Ovary (tissue), 9 donors: ENCODE results near the gene TOP2A. TPM values are rescaled to one million over a fixed set of nuclear protein-coding genes. Genes with fewer than 3 reads are reported as not detected.

Experiments used
- DNase-seq, 5 donors: peaks; one replicate each; pipeline ENCODE4 v3.0.0-alpha.2; 2019 to 2020
- H3K27ac ChIP-seq, 2 donors: fragments of 200-600 bp; one replicate each; pipeline versions ENCODE4 v1.5.1 to v1.8.0; 2019 to 2022
- H3K27me3 ChIP-seq: fragments of 200-600 bp; one replicate; pipeline ENCODE4 v1.8.0; 2022
- H3K36me3 ChIP-seq: fragments of 200-600 bp; sonication (generic); one replicate; pipeline ENCODE4 v1.5.1; 2019
- H3K4me1 ChIP-seq: one replicate; pipeline ENCODE4 v1.8.1; 2013; ENCODE audit warnings: mild to moderate bottlenecking, moderate library complexity; ENCODE audit not compliant: insufficient read depth
- H3K4me3 ChIP-seq: fragments of 200-600 bp; sonication (generic); one replicate; pipeline ENCODE4 v1.5.1; 2017
- H3K9me3 ChIP-seq, 2 donors: fragments of 200-600 bp in 1 of 2; sonication (generic) in 1 of 2; one replicate each; pipeline versions ENCODE4 v1.5.1 to v1.8.1; 2013 to 2019; ENCODE audit warnings: mild to moderate bottlenecking in 1 of 2, moderate library complexity in 1 of 2
- EP300 ChIP-seq: sonication (generic); formaldehyde crosslinking; IDR thresholded peaks from one replicate; pipeline ENCODE4 v1.6.1; 2017; ENCODE audit warnings: antibody characterized with exemption
- POLR2A ChIP-seq: fragments of 450-650 bp; IDR thresholded peaks from one replicate; pipeline ENCODE4 v1.6.1; 2017; ENCODE audit warnings: antibody characterized with exemption, mild to moderate bottlenecking, moderate library complexity
- WGBS, 3 donors: extraction: QIAGEN DNeasy Blood & Tissue Kit in 1 of 3; methylation state at CpG; one replicate each; pipeline versions ENCODE4 v1.1.5 to v1.1.7; 2013 to 2017; 5-methylcytosine and 5-hydroxymethylcytosine counted together
- intact Hi-C, 4 donors: fragments of 100-400 bp; cut with DNase I; formaldehyde crosslinking; loops; one replicate each; pipeline versions ENCODE4 v1.11.0 to v1.15.1; 2022 to 2023
- polyA plus RNA-seq, 2 donors: library from polyadenylated mRNA; stranded (reverse); fragments of 200-250 nt in 1 of 2; fragments of 350-450 nt in 1 of 2; fragmentation: Illumina TruSeq in 1 of 2; extraction: RNeasy Lipid Tissue Mini Kit (QIAGEN cat#74804) in 1 of 2; gene quantifications; one replicate each; pipeline ENCODE4 v1.2.3, GENCODE V29; 2013 to 2014
- total RNA-seq, 7 donors: library from RNA; depleted of rRNA in 2 of 7; stranded (reverse); fragments of >200 nt in 2 of 7; fragmentation: NEBNext Ultra II Directional in 3 of 7; extraction: Animal tissue kit (Norgen Biotek cat#: 25700) in 3 of 7; gene quantifications; one replicate each; pipeline versions ENCODE4 v1.1.0 to v1.2.4, GENCODE V29; 2016 to 2023
- TF ChIP-seq, protein P1 (sequence below), 3 donors: fragments of 450-650 bp in 2 of 3; fragments of 200-600 bp in 1 of 3; IDR thresholded peaks; one replicate each; pipeline versions ENCODE4 v1.5.1 to v1.8.0; 2016 to 2022; ENCODE audit warnings: antibody characterized with exemption in 3 of 3, mild to moderate bottlenecking in 1 of 3
- donor health status: DM: no; HTN: no; CAD: no; lungs with moderate emphysema.
- donor health status: DM: no; HTN: no; CAD: no.
- donor health status: Bipolar disorder and iron deficiency.
- donor health status: DM: yes; HTN: yes; CAD: no.
- donor health status: DM: no; HTN: no; CAD: no.
- donor health status: DM: yes; HTN: yes; CAD: no.

The TOP2A gene
- total and polyA plus RNA-seq, 9 donors, result 0.36 to 4.5 (median 1.2) TPM

DNA sequence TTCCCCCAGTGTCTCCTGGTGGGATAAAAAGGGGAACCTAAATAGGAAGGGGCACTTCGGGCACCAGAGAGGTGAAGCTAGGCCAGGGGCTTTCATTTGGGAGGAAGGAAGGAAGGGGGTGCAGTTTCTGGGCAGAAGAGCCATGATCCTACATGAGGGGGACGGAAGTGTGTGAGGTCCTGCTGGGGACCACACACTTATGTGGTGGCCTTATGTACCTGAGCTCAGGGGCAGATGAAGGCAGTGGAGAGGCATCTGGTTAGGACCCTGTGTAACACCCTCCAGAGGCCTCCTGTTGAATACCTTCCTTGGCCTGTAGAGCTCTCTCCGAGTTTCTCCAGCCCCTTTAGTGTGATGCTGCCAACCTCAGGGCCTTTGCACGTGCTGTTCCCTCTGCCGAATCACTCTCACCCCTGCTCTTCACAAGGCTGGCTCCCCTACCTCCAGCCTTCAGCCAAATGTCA is 46.7 kb upstream of the TOP2A start:
- 87 to 88% (median 87%) methylated on average over 5 of the region's 5 CpGs for WGBS, 3 donors
- TF ChIP-seq POLR2A, result no peak
- TF ChIP-seq EP300, result no peak
- TF ChIP-seq, protein P1, sequence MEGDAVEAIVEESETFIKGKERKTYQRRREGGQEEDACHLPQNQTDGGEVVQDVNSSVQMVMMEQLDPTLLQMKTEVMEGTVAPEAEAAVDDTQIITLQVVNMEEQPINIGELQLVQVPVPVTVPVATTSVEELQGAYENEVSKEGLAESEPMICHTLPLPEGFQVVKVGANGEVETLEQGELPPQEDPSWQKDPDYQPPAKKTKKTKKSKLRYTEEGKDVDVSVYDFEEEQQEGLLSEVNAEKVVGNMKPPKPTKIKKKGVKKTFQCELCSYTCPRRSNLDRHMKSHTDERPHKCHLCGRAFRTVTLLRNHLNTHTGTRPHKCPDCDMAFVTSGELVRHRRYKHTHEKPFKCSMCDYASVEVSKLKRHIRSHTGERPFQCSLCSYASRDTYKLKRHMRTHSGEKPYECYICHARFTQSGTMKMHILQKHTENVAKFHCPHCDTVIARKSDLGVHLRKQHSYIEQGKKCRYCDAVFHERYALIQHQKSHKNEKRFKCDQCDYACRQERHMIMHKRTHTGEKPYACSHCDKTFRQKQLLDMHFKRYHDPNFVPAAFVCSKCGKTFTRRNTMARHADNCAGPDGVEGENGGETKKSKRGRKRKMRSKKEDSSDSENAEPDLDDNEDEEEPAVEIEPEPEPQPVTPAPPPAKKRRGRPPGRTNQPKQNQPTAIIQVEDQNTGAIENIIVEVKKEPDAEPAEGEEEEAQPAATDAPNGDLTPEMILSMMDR (IDR thresholded peaks at IDR 0.05), result no peak
- peak overlapping the region in 1 of 2 donors; percentile 70 for H3K27ac ChIP-seq

DNA sequence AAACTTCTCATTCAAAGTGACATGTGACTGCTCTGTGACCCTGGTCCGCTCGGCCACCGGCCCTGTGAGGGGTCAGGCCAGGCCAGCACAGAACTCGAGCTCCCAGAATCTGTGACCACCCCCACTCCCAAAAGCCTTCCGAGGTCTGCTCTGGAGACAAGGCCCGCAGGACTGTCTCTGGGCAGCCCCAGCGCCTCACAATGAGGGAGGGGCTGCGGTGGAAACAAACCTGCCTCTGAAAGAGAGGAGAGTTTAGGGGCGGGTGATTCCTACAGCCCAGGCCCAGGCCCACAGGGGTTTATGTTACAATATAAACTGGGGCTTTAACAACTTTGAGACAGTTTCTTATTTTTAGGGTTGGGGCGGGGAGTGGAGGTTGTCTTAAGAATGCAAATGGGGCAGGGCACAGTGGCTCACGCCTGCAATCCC is 45.4 kb upstream of the TOP2A start:
- Histone ChIP-seq H3K9me3 (no peaks in the 10 kb centered on the region), H3K36me3 (no peaks in the 10 kb centered on the region), H3K4me3 (no peak overlapping the region), H3K4me1 (peaks cover 33% of the 10 kb centered on the region), H3K27me3 (no peaks in the 10 kb centered on the region), H3K27ac (peak overlapping the region; percentile 50 to 70)
- TF ChIP-seq EP300, result no peak
- no peak for TF ChIP-seq POLR2A
- TF ChIP-seq, protein P1 (IDR thresholded peaks at IDR 0.05), result no peak
- intact Hi-C loops, result no loop called here
- peak in 2 of 5 donors; percentile 45 to 57 for DNase-seq
- WGBS, 3 donors, result 19 to 25% (median 25%) methylated on average over 11 of the region's 11 CpGs

More for the DNA sequence above, 46.7 kb upstream of the TOP2A start:
- Histone ChIP-seq H3K36me3 (no peaks in the 10 kb centered on the region), H3K9me3 (no peaks in the 10 kb centered on the region), H3K4me1 (peaks cover 30% of the 10 kb centered on the region), H3K27me3 (no peaks in the 10 kb centered on the region), H3K4me3 (no peak overlapping the region)
- DNase-seq, result peak in 2 of 5 donors; percentile 24 to 31
- intact Hi-C loops, result no loop called here

DNA sequence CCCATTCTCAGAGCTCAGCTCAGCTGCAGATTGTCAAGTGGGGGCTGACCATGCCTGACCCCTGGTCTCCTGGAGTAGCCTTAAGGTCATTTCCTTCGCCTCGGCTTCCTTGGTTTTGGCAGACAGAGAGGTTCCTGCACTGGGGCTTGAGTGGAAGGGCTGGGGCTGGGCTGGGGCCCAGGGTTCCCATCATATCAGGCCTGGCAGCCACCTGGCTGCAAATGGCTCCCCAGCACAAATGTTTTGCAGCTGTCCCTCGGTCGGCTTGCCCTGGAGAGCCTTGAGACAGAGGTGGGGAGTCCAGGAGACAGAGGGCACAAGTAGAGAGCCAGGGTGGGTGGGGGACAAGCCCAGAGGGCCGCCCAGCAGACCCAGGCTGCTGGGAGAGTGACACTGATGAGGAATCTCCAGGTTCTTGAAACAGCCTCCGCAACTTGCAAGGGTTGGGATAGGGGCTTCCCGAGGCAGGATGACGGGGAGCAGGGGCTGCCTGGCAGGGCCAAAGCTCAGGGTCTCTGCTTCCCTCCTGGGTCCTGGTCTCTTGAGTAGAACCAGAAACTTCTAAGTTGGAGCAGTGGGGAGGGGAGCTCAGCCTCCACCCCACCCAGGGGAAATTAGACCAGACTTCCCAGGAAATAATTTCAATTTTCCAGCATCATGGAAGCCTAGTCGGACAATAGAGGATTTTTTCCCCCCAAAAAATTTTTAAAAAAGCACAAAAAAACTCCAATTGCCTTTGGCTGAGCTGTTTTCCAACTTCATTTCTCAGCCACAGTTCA is 44.8 kb upstream of the TOP2A start:
- TF ChIP-seq EP300 (no peak), POLR2A (no peak)
- TF ChIP-seq, protein P1 (IDR thresholded peaks at IDR 0.05), result no peak
- intact Hi-C loops, result no loop called here
- Histone ChIP-seq H3K4me1 (peaks cover 38% of the 10 kb centered on the region), H3K27me3 (no peaks in the 10 kb centered on the region), H3K9me3 (no peaks in the 10 kb centered on the region), H3K36me3 (no peaks in the 10 kb centered on the region), H3K4me3 (no peak overlapping the region), H3K27ac (peak overlapping the region; percentile 50 to 70)
- DNase-seq, result peak in 4 of 5 donors; percentile 53 to 75 (median 64)
- 25 to 32% (median 27%) methylated on average over 9 of the region's 9 CpGs for WGBS, 3 donors

DNA sequence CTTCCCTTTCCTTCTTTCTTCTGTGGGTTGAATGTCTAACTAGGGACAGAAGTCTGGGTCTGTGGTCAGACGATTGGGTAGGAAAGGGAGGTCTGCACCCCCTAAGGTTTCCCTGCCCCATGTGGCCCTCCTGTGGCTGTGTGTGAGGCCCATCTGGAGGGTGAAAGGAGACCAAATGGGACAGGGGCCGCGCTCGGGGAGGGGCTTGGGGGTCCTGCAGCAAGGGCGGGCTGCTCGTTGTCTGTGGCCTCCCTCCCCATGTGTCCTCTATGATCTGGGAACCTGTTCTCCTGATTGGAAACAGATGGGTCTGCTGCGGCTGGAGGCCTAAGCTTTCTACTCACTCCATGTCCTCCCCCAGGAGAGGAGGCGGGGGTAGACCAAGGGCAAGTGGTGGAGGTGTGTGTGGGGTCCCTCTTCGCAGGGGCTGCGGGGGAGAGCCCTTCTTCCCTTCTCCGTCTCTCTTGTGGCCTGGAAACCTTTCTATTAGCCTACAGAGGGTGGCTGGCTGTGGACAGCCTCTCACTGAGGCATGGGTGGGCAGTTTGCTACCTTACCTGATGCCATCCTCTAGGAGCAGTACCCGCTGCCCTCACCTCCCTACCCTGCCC is 44.1 kb upstream of the TOP2A start:
- Histone ChIP-seq H3K27ac (peak overlapping the region; percentile 53 to 70), H3K9me3 (no peaks in the 10 kb centered on the region), H3K4me1 (peaks cover 44% of the 10 kb centered on the region), H3K4me3 (no peak overlapping the region), H3K36me3 (no peaks in the 10 kb centered on the region), H3K27me3 (no peaks in the 10 kb centered on the region)
- TF ChIP-seq, protein P1 (IDR thresholded peaks at IDR 0.05), result no peak
- TF ChIP-seq EP300 (no peak), POLR2A (no peak)
- DNase-seq, result peak in 4 of 5 donors; percentile 53 to 69 (median 57)
- intact Hi-C loops, result no loop called here
- 15 to 24% (median 18%) methylated on average over 12 of the region's 12 CpGs for WGBS, 3 donors
